BE2C (cell line): Measurements from ENCODE around the gene KHNYN. TPM values are rescaled to one million over a fixed set of nuclear protein-coding genes. Genes with fewer than 3 reads are reported as not detected.

Experiments
- DNase-seq: peaks from one replicate; pipeline ENCODE4 v3.0.0-alpha.2; 2020
- H3K27me3 ChIP-seq: fragments of 250-450 bp; sonication (Bioruptor Pico); 2 replicates; pipeline ENCODE4 v1.5.1; 2020; ENCODE audit warnings: mild to moderate bottlenecking
- H3K36me3 ChIP-seq: fragments of 250-450 bp; sonication (Bioruptor Pico); 2 replicates; pipeline ENCODE4 v1.5.1; 2020; ENCODE audit warnings: mild to moderate bottlenecking
- H3K4me1 ChIP-seq: fragments of 250-450 bp; sonication (Bioruptor Pico); 2 replicates; pipeline ENCODE4 v1.5.1; 2020
- H3K4me3 ChIP-seq: 2 replicates; pipeline ENCODE4 v1.5.1; 2011; ENCODE audit warnings: low read depth, low read length
- H3K9me3 ChIP-seq: fragments of 250-450 bp; sonication (Bioruptor Pico); 2 replicates; pipeline ENCODE4 v1.5.1; 2020
- CTCF ChIP-seq: IDR thresholded peaks from 2 replicates; pipeline ENCODE4 v1.5.1; 2012; ENCODE audit warnings: mild to moderate bottlenecking, low read depth, low read length
- polyA plus RNA-seq: library from polyadenylated mRNA; unstranded; fragments of >200 nt; gene quantifications from one replicate; pipeline ENCODE4 v1.2.1, GENCODE V29; 2012; ENCODE audit warnings: low read depth, missing spikeins; ENCODE audit not compliant: insufficient read length, insufficient read depth

Gene KHNYN
- polyA plus RNA-seq, result 26.1 TPM

- H3K36me3 ChIP-seq, result no peaks in the 10 kb centered on the region
- peaks cover 6% of the 10 kb centered on the region for H3K4me1 ChIP-seq
- TF ChIP-seq CTCF, result no peak
These were observed at the start of gene KHNYN, which contains the start of gene CBLN3 for GRCh38 chr14:24429395-24430142. KHNYN (plus strand) TSS chr14:24429954; CDS start chr14:24430731, 777 bp downstream. CBLN3 (minus strand) TSS chr14:24429668; CDS start chr14:24429054, 614 bp downstream.

GRCh38 chr14:24381363-24382063 is 48.2 kb upstream of the KHNYN start:
- peaks cover 14% of the 10 kb centered on the region for H3K36me3 ChIP-seq
- no peaks in the 10 kb centered on the region for H3K27me3 ChIP-seq
- no peaks in the 10 kb centered on the region for H3K9me3 ChIP-seq
- no peak overlapping the region for H3K4me3 ChIP-seq
- no peak for DNase-seq
- TF ChIP-seq CTCF, result no peak
- H3K4me1 ChIP-seq, result peaks cover 11% of the 10 kb centered on the region; the same call in 1 of the 2 replicates

More at GRCh38 chr14:24429395-24430142, at the start of gene KHNYN, which contains the start of gene CBLN3:
- no peaks in the 10 kb centered on the region for H3K9me3 ChIP-seq
- H3K4me3 ChIP-seq, result peak within 1 kb of the TSS; percentile 68
- no peaks in the 10 kb centered on the region for H3K27me3 ChIP-seq
- peak; percentile 88 for DNase-seq

DNA sequence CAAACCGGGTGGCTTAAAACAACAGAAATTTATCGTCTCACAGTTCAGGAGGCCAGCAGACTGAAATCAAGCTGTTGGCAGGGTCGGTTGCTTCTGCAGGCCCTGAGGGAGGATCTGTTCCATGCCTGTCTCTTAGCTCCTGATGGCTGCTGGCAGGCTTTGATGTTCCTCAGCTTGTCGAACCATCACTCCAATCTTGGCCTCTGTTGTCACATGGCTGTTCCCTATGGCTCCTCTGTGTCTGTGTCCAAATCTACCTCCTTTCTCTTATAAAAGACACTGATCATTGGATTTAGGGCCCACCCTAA is 47.7 kb upstream of the KHNYN start:
- no peak overlapping the region for H3K4me3 ChIP-seq
- no peaks in the 10 kb centered on the region for H3K27me3 ChIP-seq
- TF ChIP-seq CTCF, result no peak
- peak; percentile 35 for DNase-seq
- peaks cover 9% of the 10 kb centered on the region; the same call in 1 of the 2 replicates for H3K4me1 ChIP-seq
- H3K36me3 ChIP-seq, result peaks cover 9% of the 10 kb centered on the region; the same call in 1 of the 2 replicates
- H3K9me3 ChIP-seq, result no peaks in the 10 kb centered on the region

GRCh38 chr14:24384169-24384568 is 45.6 kb upstream of the KHNYN start:
- no peak for TF ChIP-seq CTCF

GRCh38 chr14:24385524-24385923 is 44.2 kb upstream of the KHNYN start:
- H3K4me1 ChIP-seq, result peaks cover 6% of the 10 kb centered on the region; the same call in 1 of the 2 replicates
- no peaks in the 10 kb centered on the region for H3K36me3 ChIP-seq
- no peaks in the 10 kb centered on the region; the same call in 1 of the 2 replicates for H3K27me3 ChIP-seq
- TF ChIP-seq CTCF, result no peak
- no peaks in the 10 kb centered on the region for H3K9me3 ChIP-seq
- no peak overlapping the region for H3K4me3 ChIP-seq
- DNase-seq, result no peak

More at GRCh38 chr14:24384169-24384568, 45.6 kb upstream of the KHNYN start:
- no peaks in the 10 kb centered on the region; the same call in 1 of the 2 replicates for H3K27me3 ChIP-seq
- no peak for DNase-seq
- no peak overlapping the region for H3K4me3 ChIP-seq
- no peaks in the 10 kb centered on the region for H3K9me3 ChIP-seq
- H3K36me3 ChIP-seq, result no peaks in the 10 kb centered on the region
- peaks cover 6% of the 10 kb centered on the region; the same call in 1 of the 2 replicates for H3K4me1 ChIP-seq
